Mucosa of stomach (tissue), 1 donor: ENCODE data around the gene POP7.
A peak's percentile ranks its signal among the peaks of the same experiment; 100 is the strongest.
"Not testable (repeated sequence)": the region's sequence is repeated elsewhere in the genome, so short reads cannot be mapped to it uniquely, and the experiment has no call there.

Experiments
- H3K27me3 ChIP-seq: one replicate; pipeline ENCODE4 v1.7.0; 2013; ENCODE audit warnings: mild to moderate bottlenecking, low read length; ENCODE audit not compliant: control insufficient read depth, insufficient read depth
- H3K36me3 ChIP-seq: one replicate; pipeline ENCODE4 v1.7.0; 2013; ENCODE audit warnings: low read length; ENCODE audit not compliant: control insufficient read depth, insufficient read depth
- H3K4me1 ChIP-seq: one replicate; pipeline ENCODE4 v1.7.0; 2013; ENCODE audit warnings: mild to moderate bottlenecking, low read length; ENCODE audit not compliant: control insufficient read depth, insufficient read depth
- H3K4me3 ChIP-seq: one replicate; pipeline ENCODE4 v1.7.0; 2013; ENCODE audit warnings: low read length
- H3K9ac ChIP-seq: one replicate; pipeline ENCODE4 v1.7.0; 2013; ENCODE audit warnings: mild to moderate bottlenecking, low read length, moderate library complexity
- H3K9me3 ChIP-seq: one replicate; pipeline ENCODE4 v1.7.0; 2013; ENCODE audit warnings: mild to moderate bottlenecking, low read length, moderate library complexity; ENCODE audit not compliant: control insufficient read depth
- donor health status: Pancreatic carcinoma.

POP7 gene

GRCh38 chr7:100688326-100688860, 17.5 kb upstream of the POP7 start:
- Histone ChIP-seq H3K9ac (no peak overlapping the region), H3K4me3 (no peak overlapping the region), H3K9me3 (no peaks in the 10 kb centered on the region), H3K27me3 (no peaks in the 10 kb centered on the region), H3K36me3 (peaks cover 9% of the 10 kb centered on the region), H3K4me1 (peaks cover 16% of the 10 kb centered on the region)

GRCh38 chr7:100689230-100690135, 16.4 kb upstream of the POP7 start:
- no peak overlapping the region for H3K4me3 ChIP-seq
- peaks cover 16% of the 10 kb centered on the region for H3K4me1 ChIP-seq
- H3K9ac ChIP-seq: no peak overlapping the region
- no peaks in the 10 kb centered on the region for H3K27me3 ChIP-seq
- H3K9me3 ChIP-seq: no peaks in the 10 kb centered on the region
- H3K36me3 ChIP-seq: peaks cover 5% of the 10 kb centered on the region

GRCh38 chr7:100691676-100692577, 14.0 kb upstream of the POP7 start:
- Histone ChIP-seq H3K9me3 (no peaks in the 10 kb centered on the region), H3K36me3 (no peaks in the 10 kb centered on the region), H3K4me3 (peak overlapping the region; percentile 41), H3K4me1 (peaks cover 16% of the 10 kb centered on the region), H3K9ac (peak overlapping the region; percentile 83), H3K27me3 (no peaks in the 10 kb centered on the region)

GRCh38 chr7:100692578-100692961, 13.4 kb upstream of the POP7 start:
- Histone ChIP-seq H3K4me1 (peaks cover 16% of the 10 kb centered on the region), H3K36me3 (no peaks in the 10 kb centered on the region), H3K4me3 (peak overlapping the region; percentile 41), H3K9me3 (no peaks in the 10 kb centered on the region), H3K27me3 (no peaks in the 10 kb centered on the region), H3K9ac (peak overlapping the region; percentile 83)

- no peaks in the 10 kb centered on the region for H3K36me3 ChIP-seq
- peak overlapping the region; percentile 83 for H3K9ac ChIP-seq
- no peaks in the 10 kb centered on the region for H3K9me3 ChIP-seq
- no peaks in the 10 kb centered on the region for H3K27me3 ChIP-seq
- H3K4me3 ChIP-seq: peak overlapping the region; percentile 41
- H3K4me1 ChIP-seq: peaks cover 16% of the 10 kb centered on the region
Measured at GRCh38 chr7:100693312-100694097, 12.4 kb upstream of the POP7 start.

GRCh38 chr7:100694098-100694745, 11.7 kb upstream of the POP7 start, which contains the start of gene GIGYF1:
TSS of gene GIGYF1 (minus strand) at chr7:100694250. CDS start at chr7:100688238, 6,012 bp downstream.
- peak within 1 kb of the TSS; percentile 83 for H3K9ac ChIP-seq
- peak within 1 kb of the TSS; percentile 41 for H3K4me3 ChIP-seq
- no peaks in the 10 kb centered on the region for H3K9me3 ChIP-seq
- H3K36me3 ChIP-seq: no peaks in the 10 kb centered on the region
- peaks cover 16% of the 10 kb centered on the region for H3K4me1 ChIP-seq
- H3K27me3 ChIP-seq: no peaks in the 10 kb centered on the region

- Histone ChIP-seq H3K36me3 (no peaks in the 10 kb centered on the region), H3K27me3 (no peaks in the 10 kb centered on the region), H3K4me1 (peaks cover 16% of the 10 kb centered on the region), H3K9ac (no peak overlapping the region), H3K4me3 (no peak overlapping the region), H3K9me3 (no peaks in the 10 kb centered on the region)
Measured at GRCh38 chr7:100696123-100696521, 9.8 kb upstream of the POP7 start.

GRCh38 chr7:100699018-100699417, 6.9 kb upstream of the POP7 start:
- H3K27me3 ChIP-seq: no peaks in the 10 kb centered on the region
- no peak overlapping the region for H3K9ac ChIP-seq
- no peaks in the 10 kb centered on the region for H3K9me3 ChIP-seq
- no peaks in the 10 kb centered on the region for H3K36me3 ChIP-seq
- no peaks in the 10 kb centered on the region for H3K4me1 ChIP-seq
- H3K4me3 ChIP-seq: no peak overlapping the region

GRCh38 chr7:100701089-100701488, 4.8 kb upstream of the POP7 start:
- H3K4me1 ChIP-seq, H3K4me3 ChIP-seq, H3K9ac ChIP-seq, H3K36me3 ChIP-seq, H3K27me3 ChIP-seq, H3K9me3 ChIP-seq: not testable (repeated sequence)

- H3K4me3 ChIP-seq: peak overlapping the region; percentile 89
- H3K27me3 ChIP-seq: no peaks in the 10 kb centered on the region
- H3K9ac ChIP-seq: peak overlapping the region; percentile 95
- H3K4me1 ChIP-seq: peaks cover 13% of the 10 kb centered on the region
- no peaks in the 10 kb centered on the region for H3K36me3 ChIP-seq
- H3K9me3 ChIP-seq: no peaks in the 10 kb centered on the region
Measured at GRCh38 chr7:100705320-100705752, 585 bp upstream of the POP7 start.
